ENCODE data around the gene CLSTN1.

Gene CLSTN1

GRCh38 chr1:9691108-9691445 is 132.7 kb downstream of the CLSTN1 start:
- H3K4me1 ChIP-seq (ENCODE audit: insufficient read depth, low read length): peaks cover 30% of the 10 kb centered on the region
- peak overlapping the region; percentile 21; the same call in 1 of the 2 replicates for H3K27ac ChIP-seq (ENCODE audit: low read length)
- H3K79me2 ChIP-seq (ENCODE audit: insufficient read depth, low read length): peaks cover 93% of the 10 kb centered on the region
- H2AFZ ChIP-seq (ENCODE audit: low read depth, low read length): no peak overlapping the region
- H3K4me3 ChIP-seq (ENCODE audit: low read depth in 1 of 2, low read length in 2 of 2): no peak overlapping the region
- no peak overlapping the region for H3K4me2 ChIP-seq (ENCODE audit: insufficient read depth, low read length)
- peaks cover 53% of the 10 kb centered on the region for H3K36me3 ChIP-seq (ENCODE audit: insufficient read depth, low read length)
- no peaks in the 10 kb centered on the region for H3K27me3 ChIP-seq (ENCODE audit: insufficient read depth, low read length, poor library complexity)
- H4K20me1 ChIP-seq (ENCODE audit: insufficient read depth, low read length): peaks cover 66% of the 10 kb centered on the region
- no peak for TF ChIP-seq EZH2 (IDR thresholded peaks at IDR 0.05; ENCODE audit: borderline replicate concordance, low read depth, low read length, severe bottlenecking)
- TF ChIP-seq, protein P1, sequence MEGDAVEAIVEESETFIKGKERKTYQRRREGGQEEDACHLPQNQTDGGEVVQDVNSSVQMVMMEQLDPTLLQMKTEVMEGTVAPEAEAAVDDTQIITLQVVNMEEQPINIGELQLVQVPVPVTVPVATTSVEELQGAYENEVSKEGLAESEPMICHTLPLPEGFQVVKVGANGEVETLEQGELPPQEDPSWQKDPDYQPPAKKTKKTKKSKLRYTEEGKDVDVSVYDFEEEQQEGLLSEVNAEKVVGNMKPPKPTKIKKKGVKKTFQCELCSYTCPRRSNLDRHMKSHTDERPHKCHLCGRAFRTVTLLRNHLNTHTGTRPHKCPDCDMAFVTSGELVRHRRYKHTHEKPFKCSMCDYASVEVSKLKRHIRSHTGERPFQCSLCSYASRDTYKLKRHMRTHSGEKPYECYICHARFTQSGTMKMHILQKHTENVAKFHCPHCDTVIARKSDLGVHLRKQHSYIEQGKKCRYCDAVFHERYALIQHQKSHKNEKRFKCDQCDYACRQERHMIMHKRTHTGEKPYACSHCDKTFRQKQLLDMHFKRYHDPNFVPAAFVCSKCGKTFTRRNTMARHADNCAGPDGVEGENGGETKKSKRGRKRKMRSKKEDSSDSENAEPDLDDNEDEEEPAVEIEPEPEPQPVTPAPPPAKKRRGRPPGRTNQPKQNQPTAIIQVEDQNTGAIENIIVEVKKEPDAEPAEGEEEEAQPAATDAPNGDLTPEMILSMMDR (IDR thresholded peaks at IDR 0.05; ENCODE audit: borderline replicate concordance, extremely low read depth, low read length, poor library complexity, severe bottlenecking): no peak
- no peaks in the 10 kb centered on the region for H3K9me3 ChIP-seq (ENCODE audit: insufficient read depth, low read length, severe bottlenecking)
- no peak for DNase-seq
- no peak overlapping the region for H3K9ac ChIP-seq (ENCODE audit: low read depth, low read length)
- ATAC-seq (ENCODE audit: insufficient read depth, low read depth): no peak

- DNase-seq: no peak
- Histone ChIP-seq H3K4me1 (ENCODE audit: insufficient read depth, low read length) (peaks cover 30% of the 10 kb centered on the region), H3K9me3 (ENCODE audit: insufficient read depth, low read length, severe bottlenecking) (no peaks in the 10 kb centered on the region), H3K9ac (ENCODE audit: low read depth, low read length) (no peak overlapping the region), H3K27me3 (ENCODE audit: insufficient read depth, low read length, poor library complexity) (no peaks in the 10 kb centered on the region), H3K36me3 (ENCODE audit: insufficient read depth, low read length) (peaks cover 53% of the 10 kb centered on the region), H4K20me1 (ENCODE audit: insufficient read depth, low read length) (peaks cover 71% of the 10 kb centered on the region), H3K79me2 (ENCODE audit: insufficient read depth, low read length) (peaks cover 93% of the 10 kb centered on the region), H2AFZ (ENCODE audit: low read depth, low read length) (no peak overlapping the region), H3K4me2 (ENCODE audit: insufficient read depth, low read length) (no peak overlapping the region), H3K27ac (ENCODE audit: low read length) (peak overlapping the region; percentile 21; the same call in 1 of the 2 replicates), H3K4me3 (ENCODE audit: low read depth in 1 of 2, low read length in 2 of 2) (no peak overlapping the region)
- no peak for TF ChIP-seq EZH2 (IDR thresholded peaks at IDR 0.05; ENCODE audit: borderline replicate concordance, low read depth, low read length, severe bottlenecking)
- TF ChIP-seq, protein P1 (IDR thresholded peaks at IDR 0.05; ENCODE audit: borderline replicate concordance, extremely low read depth, low read length, poor library complexity, severe bottlenecking): no peak
- no peak for ATAC-seq (ENCODE audit: insufficient read depth, low read depth)
Observed at GRCh38 chr1:9690440-9691107, 133.2 kb downstream of the CLSTN1 start.

DNA sequence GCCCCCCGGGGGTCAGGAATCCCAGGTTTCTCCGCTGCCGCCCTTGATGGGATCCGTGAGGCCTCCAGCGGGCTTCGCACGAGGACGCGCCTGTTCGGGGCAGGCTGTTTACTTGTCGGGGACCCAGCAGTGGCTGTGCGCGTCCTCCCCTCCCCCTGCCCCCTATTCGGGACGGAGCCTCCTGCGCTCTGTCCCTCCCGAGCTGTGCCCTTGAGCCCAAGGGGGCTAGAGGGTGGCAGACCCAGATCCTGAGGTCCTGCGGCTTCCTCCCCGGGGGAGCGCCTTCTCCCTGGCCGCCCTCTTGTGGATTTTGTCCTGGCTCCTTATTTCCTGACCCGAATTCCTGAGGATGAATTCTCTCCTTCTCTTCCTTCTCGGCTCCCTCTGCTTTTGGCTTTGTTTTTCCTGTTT is 133.8 kb downstream of the CLSTN1 start:
- Histone ChIP-seq H3K27ac (ENCODE audit: low read length) (no peak overlapping the region), H3K4me3 (ENCODE audit: low read depth in 1 of 2, low read length in 2 of 2) (no peak overlapping the region), H3K4me1 (ENCODE audit: insufficient read depth, low read length) (peaks cover 30% of the 10 kb centered on the region), H4K20me1 (ENCODE audit: insufficient read depth, low read length) (peaks cover 72% of the 10 kb centered on the region), H3K27me3 (ENCODE audit: insufficient read depth, low read length, poor library complexity) (no peaks in the 10 kb centered on the region), H2AFZ (ENCODE audit: low read depth, low read length) (no peak overlapping the region), H3K36me3 (ENCODE audit: insufficient read depth, low read length) (peaks cover 50% of the 10 kb centered on the region), H3K79me2 (ENCODE audit: insufficient read depth, low read length) (peaks cover 93% of the 10 kb centered on the region), H3K9me3 (ENCODE audit: insufficient read depth, low read length, severe bottlenecking) (no peaks in the 10 kb centered on the region), H3K4me2 (ENCODE audit: insufficient read depth, low read length) (no peak overlapping the region), H3K9ac (ENCODE audit: low read depth, low read length) (no peak overlapping the region)
- no peak for TF ChIP-seq EZH2 (IDR thresholded peaks at IDR 0.05; ENCODE audit: borderline replicate concordance, low read depth, low read length, severe bottlenecking)
- TF ChIP-seq, protein P1 (IDR thresholded peaks at IDR 0.05; ENCODE audit: borderline replicate concordance, extremely low read depth, low read length, poor library complexity, severe bottlenecking): no peak
- DNase-seq (no peak), ATAC-seq (ENCODE audit: insufficient read depth, low read depth) (no peak)
